Heart left ventricle (tissue), 16 donors: ENCODE measurements around the gene TMEM14A. TPM values are rescaled to one million over a fixed set of nuclear protein-coding genes. Genes with fewer than 3 reads are reported as not detected.
A peak's percentile ranks its signal among the peaks of the same experiment; 100 is the strongest.

ENCODE experiments used
- ATAC-seq, 4 donors: fragments of 200-7000 bp; cut with Tn5 transposase; one replicate each; pipeline ENCODE4 v1.9.1; 2020 to 2022; ENCODE audit warnings: moderate library complexity in 4 of 4, mild to moderate bottlenecking in 3 of 4, moderate number of reproducible peaks in 1 of 4
- DNase-seq, 5 donors: peaks; one replicate each; pipeline ENCODE4 v3.0.0-alpha.2; 2020
- H3K27ac ChIP-seq, 12 donors: fragments of 200-600 bp; sonication (generic) in 4 of 12; one replicate each; pipeline versions ENCODE4 v1.5.0 to v1.8.0; 2016 to 2022; ENCODE audit warnings: mild to moderate bottlenecking in 2 of 12
- H3K27me3 ChIP-seq, 9 donors: fragments of 200-600 bp; sonication (generic) in 2 of 9; one replicate each; pipeline versions ENCODE4 v1.5.1 to v1.8.0; 2016 to 2022; ENCODE audit warnings: mild to moderate bottlenecking in 3 of 9
- H3K36me3 ChIP-seq, 9 donors: fragments of 200-600 bp; sonication (generic) in 2 of 9; one replicate each; pipeline versions ENCODE4 v1.5.0 to v1.8.0; 2018 to 2022; ENCODE audit warnings: mild to moderate bottlenecking in 2 of 9
- H3K4me1 ChIP-seq, 12 donors: fragments of 200-600 bp; sonication (generic) in 4 of 12; one replicate each; pipeline versions ENCODE4 v1.5.0 to v1.8.0; 2016 to 2022; ENCODE audit warnings: mild to moderate bottlenecking in 3 of 12
- H3K4me3 ChIP-seq, 12 donors: fragments of 200-600 bp; sonication (generic) in 4 of 12; one replicate each; pipeline versions ENCODE4 v1.5.0 to v1.8.0; 2017 to 2022; ENCODE audit warnings: mild to moderate bottlenecking in 9 of 12, moderate library complexity in 4 of 12
- H3K9me3 ChIP-seq, 12 donors: fragments of 200-600 bp; sonication (generic) in 4 of 12; one replicate each; pipeline versions ENCODE4 v1.5.0 to v1.8.0; 2016 to 2022; ENCODE audit warnings: mild to moderate bottlenecking in 1 of 12
- CTCF ChIP-seq, 12 donors: fragments of 200-600 bp; sonication (generic) in 4 of 12; IDR thresholded peaks; one replicate each; pipeline versions ENCODE4 v1.5.0 to v1.8.0; 2018 to 2022; ENCODE audit warnings: antibody characterized with exemption in 12 of 12, mild to moderate bottlenecking in 5 of 12
- POLR2A ChIP-seq, 2 donors: fragments of 450-650 bp; IDR thresholded peaks; one replicate each; pipeline ENCODE4 v1.6.1; 2017; ENCODE audit warnings: antibody characterized with exemption in 2 of 2, mild to moderate bottlenecking in 2 of 2, moderate library complexity in 2 of 2
- WGBS, 4 donors: extraction: QIAGEN DNeasy Blood & Tissue Kit in 2 of 4; methylation state at CpG; one replicate each; pipeline versions ENCODE4 v1.1.5 to v1.1.7; 2013 to 2018; 5-methylcytosine and 5-hydroxymethylcytosine counted together
- intact Hi-C, 10 donors: fragments of 100-400 bp; cut with DNase I; formaldehyde crosslinking; loops; one replicate each; pipeline versions ENCODE4 v1.11.1 to v1.14.2; 2022
- polyA plus RNA-seq, 2 donors: library from polyadenylated mRNA; stranded (reverse); fragments of 200-250 nt; gene quantifications; one replicate each; pipeline ENCODE4 v1.2.3, GENCODE V29; 2013
- total RNA-seq, 9 donors: library from RNA; depleted of rRNA in 2 of 9; stranded (reverse); fragments of >200 nt in 2 of 9; fragmentation: NEBNext Ultra II Directional in 3 of 9; extraction: Animal tissue kit (Norgen Biotek cat#: 25700) in 3 of 9; gene quantifications; one replicate each; pipeline versions ENCODE4 v1.1.0 to v1.2.4, GENCODE V29; 2016 to 2023
- donor health status: ischemic (EF 13 %, LVEDD 7.1; RV severe dilation, severe dysfunction).
- donor health status: healthy with polysubstance abuse.
- donor health status: DM: no; HTN: yes; CAD: no.
- donor health status: DM: no; HTN: no; CAD: no.
- donor health status: ischemic (EF 25% LVEDD 6.9; RV normal size, moderate dysfunction).
- donor health status: ischemic (EF 25% LVEDD 5.7; RV mildly dilated, moderate dysfunction).
- donor health status: healthy.
- donor health status: DM: yes; HTN: yes; CAD: no.
- donor health status: ischemic (EF 35%, LVEDD 5.7; RV mildly dilated, moderate dysfunction).
- donor health status: nonischemic (EF 11% LVEDD 7.7; RV severe dilation, severe dysfunction).
- donor health status: DM: yes; HTN: yes; CAD: no.
- donor health status: PGD.
- donor health status: ischemic (EF 29% LVEDD 5.4; RV normal size, mild dysfunction).
- donor health status: nonischemic (EF 23%, LVEDD 6.1; RV moderate dilation, normal function).

The TMEM14A gene
- total and polyA plus RNA-seq, 11 donors, result 5.0 to 13.5 (median 8.0) TPM

- DNase-seq (no peak), ATAC-seq (peak in 3 of 4 donors; percentile 56 to 63 (median 58))
- intact Hi-C loops, result no loop called here
- peaks cover 0 to 22% (median 0%) of the 10 kb centered on the region in 12 donors for H3K4me1 ChIP-seq
- 39 to 50% (median 45%) methylated on average over 3 of the region's 3 CpGs for WGBS, 4 donors
- no peak for TF ChIP-seq POLR2A (IDR thresholded peaks at IDR 0.05)
- no peak for TF ChIP-seq CTCF (IDR thresholded peaks at IDR 0.05)
- peak overlapping the region in 1 of 12 donors; percentile 69 for H3K27ac ChIP-seq
- no peaks in the 10 kb centered on the region for H3K9me3 ChIP-seq
- H3K27me3 ChIP-seq, result peaks cover 0 to 13% (median 0%) of the 10 kb centered on the region in 9 donors
- H3K36me3 ChIP-seq, result no peaks in the 10 kb centered on the region
- H3K4me3 ChIP-seq, result no peak overlapping the region
These were observed 29.1 kb upstream of the TMEM14A start for GRCh38 chr6:52641826-52642225.

- H3K36me3 ChIP-seq, result no peaks in the 10 kb centered on the region
- TF ChIP-seq CTCF (IDR thresholded peaks at IDR 0.05) (no peak), POLR2A (IDR thresholded peaks at IDR 0.05) (no peak)
- peak overlapping the region in 1 of 12 donors; percentile 69 for H3K27ac ChIP-seq
- H3K9me3 ChIP-seq, result no peaks in the 10 kb centered on the region
- H3K4me3 ChIP-seq, result no peak overlapping the region
- DNase-seq (no peak), ATAC-seq (no peak)
- peaks cover 0 to 22% (median 0%) of the 10 kb centered on the region in 12 donors for H3K4me1 ChIP-seq
- WGBS, 4 donors, result 66 to 72% (median 71%) methylated on average over 2 of the region's 2 CpGs
- intact Hi-C loops, result no loop called here
- H3K27me3 ChIP-seq, result peaks cover 0 to 13% (median 0%) of the 10 kb centered on the region in 9 donors
These were observed 28.5 kb upstream of the TMEM14A start for GRCh38 chr6:52642368-52642767.

GRCh38 chr6:52643158-52643557 lies 27.8 kb upstream of the TMEM14A start:
- Histone ChIP-seq H3K4me3 (no peak overlapping the region), H3K27me3 (peaks cover 0 to 13% (median 0%) of the 10 kb centered on the region in 9 donors), H3K36me3 (no peaks in the 10 kb centered on the region), H3K4me1 (peaks cover 0 to 22% (median 0%) of the 10 kb centered on the region in 12 donors), H3K27ac (no peak overlapping the region), H3K9me3 (no peaks in the 10 kb centered on the region)
- ATAC-seq, result no peak
- no peak for DNase-seq
- 86 to 93% (median 89%) methylated on average over 3 of the region's 3 CpGs for WGBS, 4 donors
- no peak for TF ChIP-seq POLR2A (IDR thresholded peaks at IDR 0.05)
- no peak for TF ChIP-seq CTCF (IDR thresholded peaks at IDR 0.05)
- intact Hi-C loops, result no loop called here

GRCh38 chr6:52644253-52644652 lies 26.7 kb upstream of the TMEM14A start:
- Histone ChIP-seq H3K27me3 (peaks cover 0 to 13% (median 0%) of the 10 kb centered on the region in 9 donors), H3K4me1 (peaks cover 0 to 22% (median 0%) of the 10 kb centered on the region in 12 donors), H3K9me3 (no peaks in the 10 kb centered on the region), H3K4me3 (no peak overlapping the region), H3K27ac (no peak overlapping the region), H3K36me3 (no peaks in the 10 kb centered on the region)
- ATAC-seq (no peak), DNase-seq (no peak)
- no peak for TF ChIP-seq CTCF (IDR thresholded peaks at IDR 0.05)
- TF ChIP-seq POLR2A (IDR thresholded peaks at IDR 0.05), result no peak
- intact Hi-C loops, result no loop called here
- WGBS, 4 donors, result 89 to 94% (median 92%) methylated on average over 4 of the region's 4 CpGs
